CD4-positive, alpha-beta T cell treated with Interleukin-4 for 4 hours (primary cell): ENCODE results near the gene WDR93.

Experiments used
- DNase-seq: peaks from one replicate; pipeline ENCODE4 v3.0.0-alpha.2; 2020

Gene WDR93

GRCh38 chr15:89662893-89663626, 27.6 kb upstream of the WDR93 start:
- no peak for DNase-seq

DNA sequence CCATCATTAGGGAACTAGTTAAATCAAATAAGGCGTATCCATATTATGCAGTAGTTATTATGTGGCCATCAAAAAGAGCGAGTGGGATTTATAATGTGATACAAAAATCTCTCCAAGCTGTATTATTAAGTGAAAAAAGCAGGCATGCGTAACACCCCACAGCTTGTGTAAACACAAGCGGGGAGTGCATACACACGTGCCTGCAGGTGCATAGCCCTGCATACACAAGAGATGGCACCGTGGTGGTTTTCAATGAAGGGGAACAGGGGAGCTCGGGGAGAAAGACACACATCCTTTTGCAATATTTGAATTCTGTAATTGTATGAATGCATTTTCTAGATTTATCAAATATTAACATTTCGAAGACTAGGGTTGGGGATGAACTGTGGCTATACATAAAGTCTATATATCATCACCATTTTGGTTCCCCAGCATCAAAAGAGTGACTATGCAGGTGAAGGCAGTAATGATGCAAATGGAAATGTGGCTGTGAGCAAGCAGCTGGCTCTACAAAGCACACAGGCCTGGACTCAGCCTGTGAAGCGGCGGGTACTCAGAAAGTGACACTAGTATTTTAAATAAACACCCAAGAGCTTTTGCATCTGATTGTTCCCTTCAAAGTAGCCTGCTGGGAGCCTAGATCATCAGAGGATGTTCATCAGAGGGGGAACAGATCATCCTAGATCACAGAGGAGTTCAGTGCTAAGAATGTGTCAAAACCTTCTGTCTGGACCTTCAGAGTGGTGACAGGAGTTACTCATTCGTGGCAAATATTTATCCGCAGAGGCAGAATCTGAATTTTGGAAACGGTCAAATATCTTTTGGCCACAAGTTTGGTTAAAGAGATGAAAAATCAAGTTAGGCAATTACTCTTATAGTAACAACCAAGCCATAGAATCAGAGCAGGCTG, 25.9 kb upstream of the WDR93 start:
- DNase-seq: no peak

- no peak for DNase-seq
Measured at GRCh38 chr15:89665449-89666181, 25.0 kb upstream of the WDR93 start.

- DNase-seq: no peak
Measured at GRCh38 chr15:89666184-89666857, 24.3 kb upstream of the WDR93 start.

DNA sequence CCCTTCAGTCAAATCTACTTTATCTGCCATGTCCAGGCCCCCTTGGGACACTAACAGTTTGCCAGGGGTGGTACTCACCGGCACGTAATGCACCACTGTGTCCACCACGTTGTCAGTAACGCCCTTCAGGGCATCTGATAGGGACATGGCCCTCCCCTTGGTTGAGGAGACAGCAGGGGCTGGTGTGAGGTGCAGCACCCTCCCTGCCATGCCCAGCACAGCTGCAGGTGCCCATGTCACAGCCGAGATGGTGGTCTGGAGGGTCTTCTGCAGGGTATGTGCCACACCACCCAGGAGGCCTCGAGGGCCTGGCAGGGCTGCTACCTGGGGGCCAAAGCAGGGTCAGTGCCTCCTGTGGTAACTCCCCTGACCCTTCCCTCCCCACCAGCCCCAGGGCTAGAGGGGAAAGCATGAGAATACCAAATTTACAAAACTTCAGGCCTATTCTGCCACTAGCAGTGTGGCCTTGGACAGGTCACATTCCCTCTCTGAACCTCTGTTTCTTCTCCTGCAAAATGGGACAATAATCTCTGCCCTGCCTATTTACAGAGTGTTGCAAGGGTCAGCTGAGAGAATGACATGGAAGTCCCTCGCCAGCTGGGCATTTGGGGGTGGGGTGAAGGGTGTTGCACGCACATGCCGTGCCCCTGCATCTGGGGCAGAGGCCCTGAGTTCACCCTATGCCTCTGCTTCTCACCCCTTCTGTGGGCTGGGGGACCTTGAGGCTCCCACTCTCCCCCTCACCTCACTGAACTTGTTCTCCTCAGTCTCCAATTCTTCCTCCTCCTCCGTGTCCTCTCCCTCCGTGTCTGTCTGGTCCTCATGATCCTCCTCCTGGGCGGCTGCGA, 23.5 kb upstream of the WDR93 start:
- DNase-seq: no peak

- no peak for DNase-seq
Measured at GRCh38 chr15:89667706-89667960, 23.0 kb upstream of the WDR93 start.

DNA sequence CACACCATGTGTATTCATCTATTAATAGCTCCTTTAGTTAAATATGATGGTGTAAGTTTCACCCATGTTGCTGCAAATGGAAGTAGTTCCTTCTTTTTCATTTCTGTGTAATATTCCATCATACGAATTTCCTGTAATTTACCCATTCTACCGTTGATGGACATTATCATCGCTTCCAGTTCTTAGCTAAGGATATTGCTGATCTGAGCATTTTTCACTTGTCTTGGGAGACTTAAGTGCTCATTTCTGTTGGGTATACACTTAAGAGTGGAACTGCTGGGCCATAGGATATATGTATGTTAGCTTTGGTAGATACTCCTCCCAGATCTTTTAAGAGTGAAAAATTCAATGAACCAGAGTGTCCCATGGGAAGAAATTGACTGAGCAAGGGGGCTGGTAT, 22.4 kb upstream of the WDR93 start:
- DNase-seq: no peak

DNA sequence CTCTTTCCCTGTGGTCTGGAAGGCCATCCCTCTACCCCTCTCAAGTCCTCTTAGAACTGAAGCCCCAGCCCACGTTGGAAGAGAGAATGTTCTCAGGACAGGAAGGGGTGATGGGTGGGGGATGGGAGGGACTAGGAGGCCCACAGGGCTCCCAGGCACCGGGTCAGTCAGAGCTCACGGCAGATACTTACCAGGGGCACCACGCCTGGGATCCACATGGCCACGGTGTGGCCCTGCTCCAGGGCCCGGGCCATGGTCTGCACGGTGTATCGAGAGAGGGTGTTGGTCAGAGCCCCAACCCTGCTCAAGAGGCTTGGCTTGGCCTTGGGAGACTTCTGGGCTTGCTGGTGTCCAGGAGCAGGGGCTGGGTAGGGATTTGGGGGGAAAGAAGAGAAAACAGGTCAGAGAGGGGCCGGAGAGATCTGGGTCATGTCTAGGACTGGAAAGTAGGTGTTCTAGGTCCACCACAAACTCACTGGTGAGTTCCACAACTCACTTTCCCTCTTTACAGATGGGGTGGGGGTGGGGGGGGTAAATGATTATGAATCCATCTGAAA, 21.2 kb upstream of the WDR93 start:
- DNase-seq: no peak

GRCh38 chr15:89669941-89670340, 20.7 kb upstream of the WDR93 start:
- DNase-seq: no peak

GRCh38 chr15:89670971-89671560, 19.5 kb upstream of the WDR93 start:
- DNase-seq: no peak

GRCh38 chr15:89671687-89672086, 18.9 kb upstream of the WDR93 start:
- no peak for DNase-seq

DNA sequence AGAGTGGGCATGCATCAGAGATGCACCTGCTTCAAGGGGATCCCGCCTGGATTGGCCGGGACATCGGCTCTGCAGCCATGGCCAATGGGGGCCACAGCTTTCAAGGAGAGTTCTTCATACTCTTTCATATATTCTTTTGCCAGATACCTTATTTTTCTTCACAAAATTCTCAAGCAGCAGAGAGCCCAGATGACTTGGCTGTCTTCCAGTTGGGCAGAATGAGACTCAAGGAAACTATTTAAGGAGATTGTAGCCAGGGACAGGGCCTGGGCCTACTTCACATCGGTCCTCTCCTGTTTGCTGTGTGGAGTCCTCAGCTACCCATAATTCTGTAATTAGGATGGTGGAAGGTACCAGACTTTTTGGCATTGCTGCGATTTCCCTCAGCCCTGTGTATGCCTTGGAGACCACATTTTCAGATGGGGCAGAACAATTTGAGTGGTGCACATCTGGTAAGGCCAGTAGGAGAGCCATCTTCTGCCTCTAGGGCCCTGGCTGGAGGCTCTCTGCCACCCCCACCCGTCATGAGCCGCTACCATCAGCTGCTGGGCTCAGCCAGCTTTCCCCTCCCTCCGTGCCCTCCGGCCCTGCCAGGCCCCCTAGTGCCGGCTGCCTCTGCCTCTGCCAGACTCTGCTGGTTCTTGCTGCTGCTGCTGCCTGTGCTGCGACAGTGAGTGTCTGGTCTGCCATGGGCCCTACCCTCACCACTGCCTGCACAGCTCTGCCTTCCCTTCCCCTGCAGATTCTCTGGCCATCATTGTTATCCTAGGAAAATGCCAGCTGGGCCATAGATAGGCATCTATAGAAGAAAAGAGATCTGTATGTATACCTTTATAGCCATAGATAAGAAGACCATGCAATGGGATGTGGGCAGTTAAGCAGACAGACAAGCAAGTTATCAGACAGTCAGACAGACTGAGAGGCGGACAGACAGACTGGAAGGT, 18.1 kb upstream of the WDR93 start:
- no peak for DNase-seq

DNA sequence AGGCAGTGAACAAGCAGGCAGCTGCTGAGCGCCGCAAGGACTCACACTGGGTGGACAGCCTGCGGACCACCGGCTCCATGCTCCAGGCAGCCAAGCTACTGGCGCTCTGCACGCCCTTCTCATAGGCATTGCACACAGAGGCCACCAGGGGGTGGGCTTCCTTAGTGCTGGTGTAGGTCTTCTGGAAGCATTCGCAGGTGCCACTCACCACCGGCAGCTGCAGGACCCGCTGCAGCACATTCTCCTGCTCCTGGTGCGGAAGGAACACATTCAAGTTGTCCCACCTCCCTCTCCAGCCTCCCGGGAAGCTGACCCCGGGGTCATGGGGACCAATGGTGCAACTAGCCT, 17.5 kb upstream of the WDR93 start:
- no peak for DNase-seq

- DNase-seq: no peak
Measured at GRCh38 chr15:89674526-89674925, 16.1 kb upstream of the WDR93 start.

DNA sequence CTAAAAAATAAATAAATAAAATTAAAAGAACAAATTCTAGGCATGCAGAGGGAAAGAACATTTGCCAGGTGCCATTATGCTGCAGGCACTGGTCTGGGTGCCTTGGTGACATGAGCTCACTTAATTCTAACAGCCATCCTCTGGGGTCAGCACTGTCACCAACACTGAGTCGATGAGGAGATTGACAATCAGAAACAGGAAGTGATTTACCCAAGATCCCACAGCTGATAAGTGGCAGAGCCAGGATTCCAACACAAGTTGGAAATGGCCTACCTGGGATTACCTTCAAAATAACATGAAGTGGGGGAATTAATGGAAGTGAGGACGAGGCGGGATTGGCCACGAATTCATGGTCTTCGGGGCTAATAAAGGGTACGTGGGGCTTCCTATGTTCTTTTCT, 15.0 kb upstream of the WDR93 start:
- DNase-seq: no peak

DNA sequence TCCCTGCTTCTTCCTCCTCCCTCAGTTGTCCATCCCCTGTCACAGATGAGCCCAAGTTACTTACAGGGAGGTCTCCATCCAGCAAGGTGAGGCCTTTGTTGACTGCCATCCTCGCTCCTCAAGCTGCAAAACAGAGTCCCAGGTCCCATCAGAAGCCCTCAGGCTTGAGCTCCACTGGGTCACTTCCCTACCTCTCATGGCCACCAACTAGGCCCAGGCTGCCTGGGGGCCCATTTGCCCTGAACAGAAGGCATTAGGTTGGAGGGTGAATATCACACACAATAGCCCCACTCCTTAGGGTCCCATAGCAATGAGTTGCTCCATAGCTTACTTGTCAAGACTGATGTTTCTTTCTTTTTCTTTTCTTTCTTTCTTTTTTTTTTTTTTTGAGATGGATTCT, 13.2 kb upstream of the WDR93 start:
- no peak for DNase-seq

DNA sequence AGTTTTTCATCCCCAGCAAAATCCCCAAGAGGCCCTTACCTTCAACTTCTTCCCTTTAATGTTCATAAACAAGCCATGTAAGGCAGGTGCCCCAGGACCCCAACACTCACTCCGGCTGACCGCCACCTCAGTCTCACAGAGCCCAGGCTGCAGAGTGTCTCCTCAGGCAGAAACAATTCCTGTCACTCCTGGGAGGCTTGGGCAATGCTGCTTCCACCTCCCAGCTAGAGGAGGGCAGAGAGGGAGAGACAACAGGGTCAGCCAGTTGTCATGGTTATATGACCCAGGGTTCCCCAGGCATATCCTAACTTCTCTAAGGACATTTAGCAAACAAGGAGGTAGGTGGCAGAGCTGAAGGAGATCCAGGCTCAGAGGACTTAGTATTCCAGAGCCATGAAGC, 11.4 kb upstream of the WDR93 start, which contains the start of gene PLIN1:
Gene PLIN1 (minus strand): TSS at position 156 of the 400 bp plus-strand sequence. CDS start 1,878 bp downstream, outside the sequence.
- no peak for DNase-seq

- no peak for DNase-seq
Measured at GRCh38 chr15:89680282-89680873, 10.2 kb upstream of the WDR93 start.

- DNase-seq: no peak
Measured at GRCh38 chr15:89681146-89681545, 9.5 kb upstream of the WDR93 start.

DNA sequence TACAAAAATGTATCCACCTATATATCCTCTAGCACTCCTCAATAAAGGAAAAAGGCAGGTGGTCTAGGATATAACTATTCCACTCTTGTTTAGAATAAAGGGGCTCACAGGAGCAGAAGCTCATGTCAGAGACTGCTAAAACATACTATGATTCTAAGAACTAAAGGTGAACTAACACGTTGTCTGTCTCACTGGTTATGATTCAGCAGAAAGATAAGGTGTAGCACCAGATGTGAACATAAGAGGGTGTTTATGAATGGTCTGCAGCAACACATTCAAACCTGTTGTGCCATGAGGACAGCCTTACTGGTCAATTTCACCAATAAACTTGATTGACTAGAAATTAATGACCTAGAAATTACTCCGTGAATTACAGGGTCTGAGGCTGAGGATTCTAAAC, 4.6 kb upstream of the WDR93 start:
- DNase-seq: no peak
